ENCODE results near the gene ZNF396.

ZNF396 gene

GRCh38 chr18:35376742-35377695, at the start of gene ZNF396:
ZNF396 (minus strand) TSS chr18:35377337; CDS start chr18:35374292, 3,045 bp downstream.
- H3K4me3 ChIP-seq (ENCODE audit: low read length), result peak within 1 kb of the TSS; percentile 74
- no peak for TF ChIP-seq ZNF274 (IDR thresholded peaks at IDR 0.05; ENCODE audit: low read depth, low read length)

GRCh38 chr18:35426786-35427185, 49.6 kb upstream of the ZNF396 start:
- no peak for TF ChIP-seq ZNF274 (IDR thresholded peaks at IDR 0.05; ENCODE audit: low read depth, low read length)

GRCh38 chr18:35424356-35424755, 47.2 kb upstream of the ZNF396 start:
- TF ChIP-seq ZNF274 (IDR thresholded peaks at IDR 0.05; ENCODE audit: low read depth, low read length), result no peak
- H3K4me3 ChIP-seq (ENCODE audit: low read length), result no peak overlapping the region

More at GRCh38 chr18:35426786-35427185, 49.6 kb upstream of the ZNF396 start:
- no peak overlapping the region for H3K4me3 ChIP-seq (ENCODE audit: low read length)

- no peak overlapping the region for H3K4me3 ChIP-seq (ENCODE audit: low read length)
- no peak for TF ChIP-seq ZNF274 (IDR thresholded peaks at IDR 0.05; ENCODE audit: low read depth, low read length)
These were observed 45.1 kb upstream of the ZNF396 start for GRCh38 chr18:35422237-35422636.

- no peak overlapping the region for H3K4me3 ChIP-seq (ENCODE audit: low read length)
- TF ChIP-seq ZNF274 (IDR thresholded peaks at IDR 0.05; ENCODE audit: low read depth, low read length), result no peak
These were observed 41.5 kb upstream of the ZNF396 start for GRCh38 chr18:35418610-35419009.

- TF ChIP-seq ZNF274 (IDR thresholded peaks at IDR 0.05; ENCODE audit: low read depth, low read length), result no peak
- no peak overlapping the region for H3K4me3 ChIP-seq (ENCODE audit: low read length)
These were observed 40.1 kb upstream of the ZNF396 start for GRCh38 chr18:35417223-35417622.

- TF ChIP-seq ZNF274 (IDR thresholded peaks at IDR 0.05; ENCODE audit: low read depth, low read length), result no peak
- peak overlapping the region; percentile 20; the same call in 1 of the 2 replicates for H3K4me3 ChIP-seq (ENCODE audit: low read length)
These were observed 38.5 kb upstream of the ZNF396 start for GRCh38 chr18:35415511-35416073.

- TF ChIP-seq ZNF274 (IDR thresholded peaks at IDR 0.05; ENCODE audit: low read depth, low read length), result no peak
- no peak overlapping the region for H3K4me3 ChIP-seq (ENCODE audit: low read length)
These were observed 36.0 kb upstream of the ZNF396 start for GRCh38 chr18:35413163-35413511.

- no peak overlapping the region for H3K4me3 ChIP-seq (ENCODE audit: low read length)
- no peak for TF ChIP-seq ZNF274 (IDR thresholded peaks at IDR 0.05; ENCODE audit: low read depth, low read length)
These were observed 34.7 kb upstream of the ZNF396 start for GRCh38 chr18:35411625-35412351.

- TF ChIP-seq ZNF274 (IDR thresholded peaks at IDR 0.05; ENCODE audit: low read depth, low read length), result no peak
- no peak overlapping the region for H3K4me3 ChIP-seq (ENCODE audit: low read length)
These were observed 33.4 kb upstream of the ZNF396 start for GRCh38 chr18:35410561-35410960.

GRCh38 chr18:35409911-35410310, 32.8 kb upstream of the ZNF396 start:
- TF ChIP-seq ZNF274 (IDR thresholded peaks at IDR 0.05; ENCODE audit: low read depth, low read length), result no peak
- H3K4me3 ChIP-seq (ENCODE audit: low read length), result no peak overlapping the region

GRCh38 chr18:35408843-35409261, 31.7 kb upstream of the ZNF396 start:
- no peak for TF ChIP-seq ZNF274 (IDR thresholded peaks at IDR 0.05; ENCODE audit: low read depth, low read length)
- H3K4me3 ChIP-seq (ENCODE audit: low read length), result no peak overlapping the region

GRCh38 chr18:35407871-35408481, 30.8 kb upstream of the ZNF396 start:
- TF ChIP-seq ZNF274 (IDR thresholded peaks at IDR 0.05; ENCODE audit: low read depth, low read length), result no peak
- no peak overlapping the region for H3K4me3 ChIP-seq (ENCODE audit: low read length)

GRCh38 chr18:35406666-35407065, 29.5 kb upstream of the ZNF396 start:
- TF ChIP-seq ZNF274 (IDR thresholded peaks at IDR 0.05; ENCODE audit: low read depth, low read length), result no peak
- no peak overlapping the region for H3K4me3 ChIP-seq (ENCODE audit: low read length)

All from GM08714 (cell line).